PC-9 (cell line): ENCODE data around the gene NUP88. TPM values are rescaled to one million over a fixed set of nuclear protein-coding genes. Genes with fewer than 3 reads are reported as not detected.

Source experiments
- BruUV-seq: library from RNA; stranded (reverse); fragments of 400-500 nt; replicated peaks from 2 replicates; lab custom pipeline; 2021; lab: Mats Ljungman, UMichigan
- CTCF ChIA-PET: fragments of 300-600 bp; sonication (Branson Sonifier 250); formaldehyde crosslinking; loops from one replicate; lab custom pipeline; 2022; ENCODE audit warnings: antibody characterized with exemption; lab: Charles Lee
- POLR2A ChIA-PET: fragments of 300-600 bp; sonication (Branson Sonifier 250); formaldehyde crosslinking; loops from one replicate; lab custom pipeline; 2022; ENCODE audit warnings: antibody characterized with exemption; ENCODE audit not compliant: unreplicated experiment; lab: Charles Lee
- DNase-seq, 2 experiments: peaks; one replicate each; pipeline versions ENCODE4 v3.0.0 to v3.0.0-alpha.2; 2015 to 2022; ENCODE audit warnings: mixed read lengths in 1 of 2
- H2AFZ ChIP-seq: fragments of 200-600 bp; sonication (generic); 2 replicates; pipeline ENCODE4 v1.8.1; 2017; ENCODE audit warnings: antibody characterized with exemption
- H3F3A ChIP-seq: fragments of 200-600 bp; sonication (generic); 2 replicates; pipeline ENCODE4 v1.8.1; 2017; ENCODE audit warnings: antibody characterized with exemption, mild to moderate bottlenecking, low read depth; ENCODE audit not compliant: insufficient read depth
- H3K27ac ChIP-seq: fragments of 200-600 bp; sonication (generic); 2 replicates; pipeline ENCODE4 v1.6.1; 2016; ENCODE audit warnings: mixed run types
- H3K27me3 ChIP-seq: fragments of 200-600 bp; sonication (generic); 2 replicates; pipeline ENCODE4 v1.6.1; 2016; ENCODE audit warnings: low read depth, mixed run types; ENCODE audit not compliant: insufficient read depth
- H3K36me3 ChIP-seq: fragments of 200-600 bp; sonication (generic); 2 replicates; pipeline ENCODE4 v1.6.1; 2016; ENCODE audit warnings: low read depth, mixed run types
- H3K4me1 ChIP-seq: fragments of 200-600 bp; sonication (generic); replicated peaks from 2 replicates; pipeline ENCODE4 v1.6.1; 2016; ENCODE audit warnings: mixed run types; ENCODE audit not compliant: insufficient read depth
- H3K4me2 ChIP-seq: fragments of 200-600 bp; sonication (generic); 2 replicates; pipeline ENCODE4 v1.6.1; 2017; ENCODE audit warnings: mixed run types
- H3K4me3 ChIP-seq: fragments of 200-600 bp; sonication (generic); 2 replicates; pipeline ENCODE4 v1.6.1; 2016; ENCODE audit warnings: mixed run types
- H3K79me2 ChIP-seq: fragments of 200-600 bp; sonication (generic); 2 replicates; pipeline ENCODE4 v1.6.1; 2017; ENCODE audit warnings: low read depth, mixed run types
- H3K9me2 ChIP-seq: fragments of 200-600 bp; sonication (generic); 2 replicates; pipeline ENCODE4 v1.8.1; 2017; ENCODE audit warnings: mild to moderate bottlenecking; ENCODE audit not compliant: insufficient read depth
- H3K9me3 ChIP-seq: fragments of 200-600 bp; sonication (generic); 2 replicates; pipeline ENCODE4 v1.8.1; 2016; ENCODE audit warnings: low read depth; ENCODE audit not compliant: insufficient read depth
- H4K20me1 ChIP-seq: fragments of 200-600 bp; sonication (generic); 2 replicates; pipeline ENCODE4 v1.8.1; 2017; ENCODE audit not compliant: insufficient read depth
- CTCF ChIP-seq: fragments of 200-600 bp; sonication (generic); conservative IDR thresholded peaks from 2 replicates; pipeline ENCODE4 v1.6.1; 2017; ENCODE audit warnings: mixed run types, antibody characterized with exemption, mild to moderate bottlenecking, moderate library complexity
- EZH2 ChIP-seq: fragments of 200-600 bp; sonication (generic); IDR thresholded peaks from 2 replicates; pipeline ENCODE4 v1.8.0; 2017; ENCODE audit warnings: antibody characterized with exemption, low read depth
- intact Hi-C: fragments of 100-400 bp; cut with micrococcal nuclease; formaldehyde crosslinking; loops from one replicate; pipeline ENCODE4 v1.10.0; 2022; ENCODE audit not compliant: unreplicated experiment
- total RNA-seq: library from RNA; stranded (reverse); gene quantifications from 2 replicates; pipeline ENCODE4 v1.2.3, GENCODE V29; 2021

Gene NUP88
- total RNA-seq, 1 experiment from 2014 or later = 93.1 TPM

- H3K9me2 ChIP-seq = no peaks in the 10 kb centered on the region
- intact Hi-C loops = no loop called here
- no peaks in the 10 kb centered on the region; the same call in 1 of the 2 replicates for H3F3A ChIP-seq
- H3K4me2 ChIP-seq = no peak overlapping the region
- no peaks in the 10 kb centered on the region for H3K79me2 ChIP-seq
- no peaks in the 10 kb centered on the region for H3K4me1 ChIP-seq
- H2AFZ ChIP-seq = no peak overlapping the region
- H4K20me1 ChIP-seq = no peaks in the 10 kb centered on the region; the same call in 1 of the 2 replicates
- CTCF ChIA-PET = no interaction called here
- TF ChIP-seq CTCF (no peak), EZH2 (no peak)
- no peaks in the 10 kb centered on the region for H3K27me3 ChIP-seq
- H3K36me3 ChIP-seq = peaks cover 18% of the 10 kb centered on the region; the same call in 1 of the 2 replicates
- H3K9me3 ChIP-seq = no peaks in the 10 kb centered on the region
- BruUV-seq = no TSS peak
- DNase-seq = no peak
- no peak overlapping the region for H3K4me3 ChIP-seq
- POLR2A ChIA-PET = no interaction called here
- no peak overlapping the region for H3K27ac ChIP-seq
Measured at GRCh38 chr17:5344914-5345313, 74.5 kb downstream of the NUP88 start.

Other genes with a start within 250 kb of the NUP88 start
- gene ZNF594, start 227.8 kb downstream of the NUP88 start, total RNA-seq = 14.0 and 18.4 TPM in 2 replicates
- not detected in 2 replicates for gene SCIMP, start 184.8 kb downstream of the NUP88 start, total RNA-seq
- 41.9 and 53.0 TPM in 2 replicates for gene RABEP1, start 137.4 kb downstream of the NUP88 start, total RNA-seq
- 56.3 and 70.2 TPM in 2 replicates for gene RPAIN, start 520 bp upstream of the NUP88 start, total RNA-seq
- gene C1QBP, start 19.5 kb upstream of the NUP88 start, total RNA-seq = 206 and 230 TPM in 2 replicates
- 25.4 and 28.1 TPM in 2 replicates for gene DHX33, start 49.3 kb upstream of the NUP88 start, total RNA-seq
- 47.7 and 71.1 TPM in 2 replicates for gene DERL2, start 66.5 kb upstream of the NUP88 start, total RNA-seq
- gene MIS12, start 66.9 kb upstream of the NUP88 start, total RNA-seq = 19.5 and 20.3 TPM in 2 replicates
- gene NLRP1, start 164.8 kb upstream of the NUP88 start, total RNA-seq = 0.63 and 0.75 TPM in 2 replicates